Measurements from ENCODE around the gene SYT2.

GRCh38 chr1:202658251-202658759 lies 51.9 kb downstream of the SYT2 start:
- no peak for TF ChIP-seq CTCF (conservative IDR thresholded peaks at IDR 0.05 in 1 of 2, IDR thresholded peaks at IDR 0.05 in 1 of 2; ENCODE audit: extremely low read depth in 1 of 2, insufficient read depth in 1 of 2, low read depth in 1 of 2, low read length in 2 of 2)
- TF ChIP-seq EZH2 (IDR thresholded peaks at IDR 0.05; ENCODE audit: borderline replicate concordance, low read length): no peak

All from mammary epithelial cell (primary cell).